GM18870 (cell line): ENCODE measurements around the gene NPEPPS.

Source experiments
- ATAC-seq: cut with Tn5 transposase; IDR thresholded peaks from one replicate; pipeline ENCODE4 v1.9.1; 2021; ENCODE audit warnings: moderate library complexity; ENCODE audit not compliant: unreplicated experiment

NPEPPS gene

DNA sequence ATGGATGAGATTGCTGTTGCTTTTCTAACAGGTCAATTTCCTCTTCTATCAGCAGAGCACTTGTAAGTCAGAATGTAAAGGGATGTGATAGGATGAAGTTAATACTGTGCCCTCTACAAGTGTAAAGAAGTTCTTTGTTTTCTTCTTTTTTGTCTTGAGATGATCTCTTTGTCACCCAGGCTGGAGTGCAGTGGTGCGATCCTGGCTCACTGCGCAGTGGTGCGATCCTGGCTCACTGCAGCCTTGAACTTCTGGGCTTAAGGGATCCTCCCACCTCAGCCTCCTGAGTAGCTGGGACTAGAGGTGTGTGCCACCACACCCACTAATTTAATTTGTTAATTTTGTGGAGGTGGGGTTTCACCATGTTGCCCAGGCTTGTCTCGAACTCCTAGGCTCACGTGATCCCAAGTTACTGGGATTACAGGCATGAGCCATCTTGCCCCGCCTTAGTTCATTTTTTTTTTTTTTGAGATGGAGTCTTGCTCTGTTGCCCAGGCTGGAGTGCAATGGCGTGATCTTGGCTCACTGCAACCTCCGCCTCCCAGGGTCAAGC lies 97.2 kb downstream of the NPEPPS start:
- no peak for ATAC-seq

DNA sequence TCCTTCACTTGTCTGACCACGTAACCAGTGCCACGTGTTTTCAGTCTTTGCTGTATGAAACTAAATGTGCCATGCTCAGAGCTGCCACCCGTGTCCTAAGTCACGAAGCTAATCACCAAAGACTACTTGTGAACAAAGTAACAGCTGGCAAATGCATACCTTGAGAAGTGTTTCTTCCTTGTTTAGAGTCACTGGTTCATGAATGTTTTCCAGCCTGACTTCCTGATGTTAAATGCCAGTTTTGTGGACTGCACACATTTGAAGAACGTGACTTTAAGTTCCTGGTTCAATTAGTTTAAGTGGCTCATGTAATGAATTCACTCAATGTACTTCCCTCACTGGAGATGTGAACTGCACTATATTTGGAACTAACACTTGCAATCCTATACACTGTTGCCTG lies 98.9 kb downstream of the NPEPPS start:
- ATAC-seq = no peak

DNA sequence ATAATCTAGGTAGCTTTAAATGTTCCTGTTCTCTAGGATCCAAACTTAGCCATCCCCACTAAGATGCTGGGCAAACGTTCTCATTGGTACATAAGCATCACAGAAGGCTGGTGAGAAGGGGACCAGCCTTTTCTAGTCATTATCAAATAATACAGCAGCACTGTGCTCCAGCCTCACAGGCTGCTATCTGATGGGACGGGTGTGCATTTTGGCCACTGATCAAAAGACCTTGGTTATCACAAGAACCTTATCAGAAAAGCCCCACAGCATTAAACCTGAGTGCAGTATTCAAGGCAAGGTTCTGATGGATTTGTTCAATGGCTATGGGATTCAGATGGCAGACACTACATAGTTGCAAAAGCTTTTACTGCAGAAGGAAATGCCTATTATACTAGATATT lies 99.7 kb downstream of the NPEPPS start:
- ATAC-seq = no peak

DNA sequence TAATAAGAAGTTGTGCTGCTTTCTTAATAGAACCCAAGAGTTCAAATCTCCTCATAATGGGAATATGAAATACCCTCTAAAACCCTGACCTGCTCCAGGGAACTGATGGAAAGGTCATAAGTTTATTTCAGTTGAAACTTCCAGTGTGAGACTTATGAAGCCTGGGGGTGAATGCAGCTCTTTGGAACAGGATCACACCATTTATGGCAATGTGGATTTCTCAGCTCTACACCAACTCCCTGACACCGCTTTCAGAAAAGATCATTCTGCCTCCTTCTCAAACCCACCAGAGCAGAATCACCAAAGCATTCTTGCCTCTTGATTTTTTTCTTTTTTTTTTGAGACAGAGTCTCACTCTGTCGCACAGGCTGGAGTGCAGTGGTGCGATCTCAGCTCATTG lies 102.1 kb downstream of the NPEPPS start:
- ATAC-seq = no peak

DNA sequence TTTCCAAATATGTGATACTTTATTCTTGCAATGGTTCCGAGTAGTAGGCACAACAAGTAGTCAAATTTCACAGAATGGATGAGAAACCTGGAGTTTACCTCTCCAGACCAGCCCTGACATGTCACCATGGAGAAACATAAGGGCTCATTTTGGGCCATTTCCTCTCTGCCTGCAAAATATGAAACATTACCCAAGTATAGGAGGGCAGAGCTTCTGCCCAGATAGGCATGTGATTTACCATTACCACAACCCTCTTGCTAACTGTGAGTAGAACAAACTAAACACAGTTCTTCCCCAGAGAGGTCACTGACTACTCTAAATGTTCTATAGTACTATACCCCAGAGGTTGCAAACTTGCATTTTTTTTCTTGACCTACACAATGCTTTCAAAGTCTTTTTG lies 103.1 kb downstream of the NPEPPS start:
- no peak for ATAC-seq

DNA sequence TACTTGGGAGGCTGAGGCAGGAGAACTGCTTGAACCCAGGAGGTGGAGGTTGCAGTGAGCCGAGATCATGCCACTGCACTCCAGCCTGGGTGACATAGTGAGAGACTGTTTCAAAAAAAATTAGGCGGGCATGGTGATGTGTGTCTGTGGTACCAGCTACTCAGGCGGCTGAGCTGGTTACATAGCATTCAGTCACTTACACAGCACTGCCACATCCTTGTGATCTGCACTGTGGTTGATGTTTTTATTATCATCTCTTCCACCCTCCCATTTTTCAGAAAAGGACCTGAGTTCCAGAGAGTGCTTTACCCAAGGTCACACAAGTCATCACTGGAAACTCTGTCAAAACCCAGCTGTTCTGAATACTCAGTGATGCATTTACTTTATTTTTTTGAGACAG lies 104.0 kb downstream of the NPEPPS start:
- no peak for ATAC-seq

DNA sequence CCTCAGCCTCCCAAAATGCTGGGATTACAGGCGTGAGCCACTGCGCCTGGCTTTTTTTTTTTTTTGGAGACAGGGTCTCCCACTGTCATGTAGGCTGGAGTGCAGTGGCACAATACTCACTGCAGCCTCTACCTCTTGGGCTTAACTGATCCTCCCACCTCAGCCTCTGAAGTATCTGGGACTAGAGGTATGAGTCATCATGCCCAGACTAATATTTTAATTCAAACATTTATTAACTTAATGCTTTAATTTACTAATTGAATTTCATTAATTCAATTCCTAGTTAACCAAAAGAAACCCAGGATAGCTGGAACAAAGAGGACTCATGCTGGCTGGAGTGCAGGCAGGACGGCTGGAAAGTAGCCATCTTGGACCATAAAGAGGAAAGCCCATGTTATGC lies 104.8 kb downstream of the NPEPPS start:
- ATAC-seq = no peak

DNA sequence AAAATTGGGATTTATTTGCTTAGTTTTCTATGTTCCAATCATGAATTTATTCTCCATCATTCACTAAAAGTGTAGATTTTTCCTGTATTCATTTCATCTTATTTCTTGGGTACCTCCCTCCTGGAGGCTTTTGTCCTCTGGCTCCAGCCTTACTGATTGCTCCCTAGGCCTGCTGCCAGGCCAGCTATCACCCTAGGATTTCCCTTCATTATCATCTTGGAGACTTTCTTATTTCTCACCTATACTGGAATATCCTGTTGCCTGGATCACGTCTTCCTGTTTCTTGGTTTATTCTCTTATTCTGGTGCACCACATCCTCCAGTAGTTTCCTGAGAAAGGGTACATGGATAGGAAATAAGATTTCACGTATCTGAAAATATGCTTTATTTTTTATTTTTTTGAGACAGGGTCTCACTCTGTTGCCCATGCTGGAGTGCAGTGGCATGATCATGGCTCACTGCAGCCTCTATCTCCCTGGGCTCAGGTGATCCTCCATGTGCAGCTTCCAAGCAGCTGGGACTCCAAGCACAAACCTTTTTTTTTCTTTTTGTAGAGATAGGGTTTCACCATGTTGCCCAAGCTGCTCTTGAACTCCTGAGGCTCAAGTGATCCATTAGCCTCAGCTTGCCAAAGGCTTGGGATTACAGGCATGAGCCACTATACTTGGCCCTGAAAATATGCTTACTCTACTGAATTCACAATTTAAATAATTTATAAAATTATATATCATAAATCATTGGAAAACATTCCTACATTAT lies 105.5 kb downstream of the NPEPPS start:
- no peak for ATAC-seq

DNA sequence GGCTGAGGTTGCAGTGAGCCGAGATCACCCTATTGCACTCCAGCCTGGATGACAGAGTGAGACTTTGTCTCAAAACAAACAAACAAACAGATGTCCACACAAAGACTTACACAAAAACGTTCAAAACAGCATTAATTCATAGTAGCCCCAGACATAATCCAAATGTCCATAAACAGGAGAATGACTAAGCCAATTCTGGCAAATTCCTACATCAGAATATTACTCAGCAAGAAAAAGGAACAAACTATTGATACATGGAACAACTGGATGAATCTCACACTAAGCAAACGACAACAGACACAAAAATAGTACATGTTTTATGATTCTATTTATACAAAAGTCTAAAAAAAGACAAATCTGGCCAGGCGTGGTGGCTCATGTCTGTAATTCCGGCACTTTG lies 108.0 kb downstream of the NPEPPS start:
- ATAC-seq = no peak

DNA sequence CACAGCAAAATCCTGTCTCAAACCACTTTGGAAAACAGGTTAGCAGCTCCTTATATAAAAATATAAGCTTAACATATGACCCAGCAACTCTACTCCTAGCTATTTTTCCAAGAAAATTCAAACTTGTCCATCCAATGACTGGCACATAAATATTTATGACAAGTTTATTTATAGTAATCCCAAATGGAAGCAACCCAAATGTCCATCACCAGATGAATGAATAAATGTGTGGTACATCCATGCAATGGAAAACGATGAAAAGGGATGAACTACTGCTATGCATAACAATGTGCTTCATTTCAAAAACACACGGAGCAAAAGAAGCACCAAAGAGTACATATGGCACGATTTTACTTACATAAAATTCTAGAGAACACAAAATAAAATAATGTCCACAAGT lies 109.2 kb downstream of the NPEPPS start:
- no peak for ATAC-seq

DNA sequence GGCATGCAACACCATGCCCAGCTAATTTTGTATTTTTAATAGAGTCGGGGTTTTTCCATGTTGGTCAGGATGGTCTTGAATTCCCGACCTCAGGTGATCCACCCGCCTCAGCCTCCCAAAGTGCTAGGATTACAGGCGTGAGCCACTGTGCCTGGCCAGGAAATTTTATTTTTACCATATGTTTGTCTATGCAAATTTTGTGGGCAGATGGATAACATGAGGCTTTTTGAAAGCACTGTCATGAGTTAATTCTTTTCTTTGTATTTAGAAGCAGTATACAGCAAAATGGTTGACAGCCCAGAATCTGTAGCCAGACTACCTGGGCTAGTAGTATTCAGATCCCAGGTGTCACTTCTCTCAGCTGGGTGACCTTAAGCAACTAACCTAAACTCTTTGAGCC lies 110.3 kb downstream of the NPEPPS start:
- ATAC-seq = no peak

DNA sequence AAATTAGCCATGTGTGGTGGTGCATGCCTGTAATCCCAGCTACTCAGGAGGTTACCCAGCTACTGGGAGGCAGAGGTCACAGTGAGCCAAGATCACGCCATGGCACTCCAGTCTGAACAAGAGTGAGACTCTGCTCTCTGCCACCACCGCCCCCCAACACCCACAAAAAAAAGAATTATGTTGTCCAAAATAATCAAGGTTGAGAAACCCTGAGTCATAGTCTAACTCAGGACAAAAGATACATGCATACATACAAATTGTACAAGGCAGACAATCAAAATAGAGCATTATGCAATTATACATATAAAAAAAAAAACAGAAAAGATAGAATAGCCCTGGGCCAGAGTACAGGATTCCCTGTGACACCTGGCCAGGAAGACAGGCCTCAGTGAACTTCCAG lies 112.2 kb downstream of the NPEPPS start:
- no peak for ATAC-seq

DNA sequence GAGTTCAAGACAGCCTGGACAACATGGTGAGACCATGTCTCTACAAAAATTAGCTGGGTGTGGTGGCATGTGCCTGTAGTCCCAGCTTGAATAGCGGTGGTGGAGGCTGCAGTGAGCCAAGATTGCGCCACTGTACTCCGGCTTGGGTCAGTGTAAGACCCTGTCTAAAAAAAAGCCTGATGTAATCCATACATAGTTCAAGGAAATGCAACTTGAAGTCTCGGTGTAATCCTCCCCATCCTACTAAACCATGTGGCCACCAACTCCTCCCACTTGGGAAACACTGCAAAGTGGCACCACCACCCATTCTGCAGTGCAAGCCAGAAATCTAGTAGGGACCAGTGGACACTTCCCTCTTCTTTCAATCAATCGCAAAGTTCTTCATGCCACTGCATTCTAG lies 113.4 kb downstream of the NPEPPS start:
- ATAC-seq = no peak

DNA sequence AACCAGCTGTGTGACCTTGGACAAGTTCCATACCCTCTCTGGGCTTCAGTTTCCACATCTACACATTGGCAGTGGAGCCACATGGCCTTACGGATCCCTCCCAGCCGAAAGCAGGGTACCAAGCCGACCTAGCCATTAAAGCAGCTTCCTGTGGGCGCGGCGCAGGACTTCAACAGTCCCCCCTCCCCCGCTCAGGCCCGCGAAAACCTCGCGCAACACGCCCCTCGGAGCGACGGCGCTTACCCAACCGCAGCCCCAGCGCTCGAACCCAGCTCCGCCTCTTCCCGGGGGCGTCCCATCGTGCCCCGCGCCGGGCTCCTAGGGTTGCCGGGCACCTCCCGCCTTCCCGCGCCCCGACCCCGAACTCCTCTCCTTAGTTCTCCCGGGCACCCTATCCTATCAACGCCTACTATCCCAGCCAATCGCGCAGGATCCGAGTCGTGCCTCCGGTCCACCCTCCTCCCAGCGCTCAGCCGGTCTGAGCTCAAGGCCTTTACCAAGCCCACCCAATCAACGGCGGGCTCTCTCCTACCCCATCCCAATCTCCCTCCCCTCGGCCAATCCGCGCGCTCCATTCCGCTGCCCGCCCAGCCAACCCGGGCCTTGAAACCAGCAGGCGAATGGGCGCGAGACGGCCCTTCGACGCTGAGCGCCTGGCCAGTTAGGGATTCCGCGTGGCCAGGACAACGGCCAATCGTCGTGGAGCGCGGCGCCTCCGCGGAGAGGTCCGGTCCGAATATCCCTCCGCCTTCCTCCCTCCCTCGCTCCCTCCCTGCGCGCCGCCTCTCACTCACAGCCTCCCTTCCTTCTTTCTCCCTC lies 118.5 kb downstream of the NPEPPS start, which contains the start of gene KPNB1:
Gene KPNB1, plus strand, starts transcription at position 767 of the 819 bp plus-strand sequence. CDS start 326 bp downstream, outside the sequence.
- peak; percentile 79 for ATAC-seq

DNA sequence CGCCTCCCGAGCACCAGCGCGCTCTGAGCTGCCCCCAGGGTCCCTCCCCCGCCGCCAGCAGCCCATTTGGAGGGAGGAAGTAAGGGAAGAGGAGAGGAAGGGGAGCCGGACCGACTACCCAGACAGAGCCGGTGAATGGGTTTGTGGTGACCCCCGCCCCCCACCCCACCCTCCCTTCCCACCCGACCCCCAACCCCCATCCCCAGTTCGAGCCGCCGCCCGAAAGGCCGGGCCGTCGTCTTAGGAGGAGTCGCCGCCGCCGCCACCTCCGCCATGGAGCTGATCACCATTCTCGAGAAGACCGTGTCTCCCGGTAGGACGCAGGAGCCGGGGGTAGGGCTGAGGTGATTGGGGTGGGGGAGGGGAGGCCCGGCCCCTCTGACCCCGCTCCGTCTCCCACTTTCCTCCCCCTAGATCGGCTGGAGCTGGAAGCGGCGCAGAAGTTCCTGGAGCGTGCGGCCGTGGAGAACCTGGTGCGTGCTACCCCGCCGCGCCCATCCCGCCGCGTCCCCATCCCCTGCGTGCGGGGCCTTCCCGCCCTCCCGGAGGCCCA lies 119.1 kb downstream of the NPEPPS start:
- no peak for ATAC-seq

DNA sequence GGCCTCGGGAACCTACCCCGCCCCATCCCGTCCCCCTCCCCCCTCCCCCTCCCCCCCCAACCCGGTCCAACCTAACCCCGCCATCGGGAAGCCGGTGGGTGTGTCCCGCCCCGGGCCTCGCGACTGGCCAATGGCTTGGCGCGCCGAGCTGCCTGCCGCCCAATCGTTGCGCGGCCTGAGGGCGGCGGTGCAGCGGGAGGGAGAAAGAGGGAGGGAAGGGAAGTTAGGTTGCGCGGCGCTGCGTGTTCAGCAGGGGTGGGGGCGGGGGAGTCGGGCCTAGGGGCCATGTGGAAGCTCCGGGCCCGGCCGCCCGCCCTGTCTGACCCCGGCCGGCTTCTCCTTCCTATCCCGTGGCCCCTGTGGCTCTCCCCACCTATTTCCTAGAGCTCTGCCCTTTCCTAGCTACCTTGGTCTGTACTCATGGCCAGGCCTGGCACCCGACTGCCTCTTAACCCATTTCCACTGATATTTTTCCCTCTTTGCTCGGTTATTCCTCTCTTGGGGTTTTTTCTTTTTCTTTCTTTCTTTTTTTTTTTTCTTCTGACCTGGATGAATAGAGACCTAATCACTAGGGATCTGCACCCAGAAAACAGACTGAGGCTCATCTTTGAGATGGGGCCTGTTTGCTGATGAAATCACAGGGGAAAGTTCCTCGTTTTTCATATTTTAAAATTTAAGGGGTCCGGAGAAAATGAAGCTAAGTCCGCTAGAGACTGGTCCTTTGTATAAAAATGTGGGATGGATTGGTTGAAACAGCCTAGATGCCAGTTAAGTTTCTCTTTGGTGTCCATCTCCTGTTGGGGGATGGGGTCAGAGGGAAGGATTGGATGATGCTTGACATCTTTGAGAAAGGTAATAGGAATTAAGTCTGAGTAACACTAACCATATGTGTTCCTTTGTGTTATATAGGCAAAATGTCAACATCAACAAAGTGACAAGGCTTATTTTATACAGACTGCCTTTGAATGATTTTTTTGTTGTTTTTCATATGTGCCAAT lies 119.9 kb downstream of the NPEPPS start:
- peak; percentile 38 for ATAC-seq

DNA sequence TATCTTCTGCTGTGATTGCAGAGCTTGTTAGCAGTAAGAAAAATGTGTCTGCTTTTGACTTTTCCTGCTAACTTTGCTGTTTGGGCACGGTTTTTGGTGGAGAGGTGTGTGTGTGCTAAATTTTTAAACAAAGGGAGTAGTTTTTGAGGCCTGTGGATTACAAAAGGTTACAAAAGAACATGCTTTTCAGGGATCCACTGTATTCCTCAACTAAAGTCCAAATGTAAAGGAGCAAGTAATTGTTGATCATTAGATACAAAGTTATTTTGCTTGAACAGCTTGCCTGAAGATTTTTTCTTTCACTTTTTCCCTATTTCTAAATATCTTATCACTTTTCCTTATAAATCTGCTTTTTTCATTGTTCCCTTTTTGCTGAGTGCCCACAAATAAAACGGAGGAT lies 120.8 kb downstream of the NPEPPS start:
- ATAC-seq = no peak

DNA sequence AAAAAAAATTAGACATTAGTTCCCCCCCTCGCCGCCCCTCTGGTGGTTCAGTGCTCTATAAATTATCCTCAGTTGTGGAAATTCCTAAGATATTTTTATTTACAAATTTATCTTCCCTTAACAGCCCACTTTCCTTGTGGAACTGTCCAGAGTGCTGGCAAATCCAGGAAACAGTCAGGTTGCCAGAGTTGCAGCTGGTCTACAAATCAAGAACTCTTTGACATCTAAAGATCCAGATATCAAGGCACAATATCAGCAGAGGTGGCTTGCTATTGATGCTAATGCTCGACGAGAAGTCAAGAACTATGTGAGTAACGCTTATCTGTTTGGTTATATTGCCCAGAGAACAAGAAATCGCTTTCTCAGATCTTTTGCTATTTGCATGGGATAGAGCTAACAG lies 121.7 kb downstream of the NPEPPS start:
- no peak for ATAC-seq

DNA sequence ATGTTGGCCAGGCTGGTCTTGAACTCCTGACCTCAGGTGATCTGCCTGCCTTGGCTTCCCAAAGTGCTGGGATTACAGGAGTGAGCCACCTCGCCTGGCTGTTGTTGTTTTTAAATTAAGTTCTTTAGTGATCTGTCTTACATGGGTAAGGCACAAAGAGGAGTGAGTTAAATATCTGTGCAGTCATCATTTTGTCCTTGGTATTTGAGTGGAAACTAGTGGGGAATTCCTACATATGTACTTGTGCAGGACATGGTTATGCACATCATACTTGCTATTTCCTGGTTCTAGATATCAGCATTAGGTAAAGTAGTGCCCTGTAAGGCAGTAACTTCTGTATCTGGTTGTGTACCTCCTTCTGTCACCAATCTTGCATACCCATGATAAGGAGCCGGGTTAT lies 122.5 kb downstream of the NPEPPS start:
- no peak for ATAC-seq

DNA sequence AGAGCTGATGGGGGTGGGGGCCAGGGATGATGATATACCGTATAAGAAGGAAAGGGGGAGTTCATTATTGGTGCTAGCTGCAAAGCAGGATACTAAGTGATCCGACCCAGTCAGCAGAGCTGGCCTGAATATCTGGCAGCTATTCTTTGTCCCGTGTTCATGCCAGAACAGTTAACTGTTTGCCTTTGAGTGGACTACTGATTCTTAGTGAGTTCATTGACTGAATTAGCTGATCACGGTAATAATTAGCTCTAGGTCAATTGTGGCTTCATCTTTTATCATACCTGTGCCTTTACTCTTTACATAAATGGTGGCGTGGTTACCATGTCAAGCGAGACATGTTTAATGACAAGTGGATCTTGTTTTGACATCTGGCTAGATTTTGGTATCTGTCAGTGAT lies 124.1 kb downstream of the NPEPPS start:
- ATAC-seq = no peak
